Measurements from ENCODE around the gene MRPL48. TPM values are rescaled to one million over a fixed set of nuclear protein-coding genes. Genes with fewer than 3 reads are reported as not detected.
"Not testable (repeated sequence)": the region's sequence is repeated elsewhere in the genome, so short reads cannot be mapped to it uniquely, and the experiment has no call there.

The MRPL48 gene
- total and polyA plus RNA-seq, 12 donors = 25.1 to 44.4 (median 32.7) TPM

DNA sequence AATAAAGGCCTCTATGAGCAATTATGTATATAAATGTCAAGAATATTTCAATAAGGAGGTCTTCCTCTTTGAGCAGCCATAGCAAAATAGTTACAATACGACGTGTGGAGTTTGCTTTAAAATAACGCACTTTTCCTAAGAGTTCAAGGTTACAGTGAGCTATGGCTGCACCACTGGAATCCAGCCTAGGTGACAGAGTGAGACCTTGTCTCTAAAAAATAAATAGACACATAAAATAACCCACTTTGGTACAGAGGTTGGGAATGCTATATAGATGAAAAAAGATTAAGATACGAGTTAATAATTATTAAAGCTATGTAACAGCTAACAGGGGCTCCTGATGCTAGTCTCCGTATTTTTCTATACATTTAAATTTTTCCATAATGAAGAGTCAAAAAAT is 39.4 kb upstream of the MRPL48 start:
- peaks cover 0 to 3% (median 0%) of the 10 kb centered on the region in 9 donors for H3K36me3 ChIP-seq
- TF ChIP-seq, protein P1, sequence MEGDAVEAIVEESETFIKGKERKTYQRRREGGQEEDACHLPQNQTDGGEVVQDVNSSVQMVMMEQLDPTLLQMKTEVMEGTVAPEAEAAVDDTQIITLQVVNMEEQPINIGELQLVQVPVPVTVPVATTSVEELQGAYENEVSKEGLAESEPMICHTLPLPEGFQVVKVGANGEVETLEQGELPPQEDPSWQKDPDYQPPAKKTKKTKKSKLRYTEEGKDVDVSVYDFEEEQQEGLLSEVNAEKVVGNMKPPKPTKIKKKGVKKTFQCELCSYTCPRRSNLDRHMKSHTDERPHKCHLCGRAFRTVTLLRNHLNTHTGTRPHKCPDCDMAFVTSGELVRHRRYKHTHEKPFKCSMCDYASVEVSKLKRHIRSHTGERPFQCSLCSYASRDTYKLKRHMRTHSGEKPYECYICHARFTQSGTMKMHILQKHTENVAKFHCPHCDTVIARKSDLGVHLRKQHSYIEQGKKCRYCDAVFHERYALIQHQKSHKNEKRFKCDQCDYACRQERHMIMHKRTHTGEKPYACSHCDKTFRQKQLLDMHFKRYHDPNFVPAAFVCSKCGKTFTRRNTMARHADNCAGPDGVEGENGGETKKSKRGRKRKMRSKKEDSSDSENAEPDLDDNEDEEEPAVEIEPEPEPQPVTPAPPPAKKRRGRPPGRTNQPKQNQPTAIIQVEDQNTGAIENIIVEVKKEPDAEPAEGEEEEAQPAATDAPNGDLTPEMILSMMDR (IDR thresholded peaks at IDR 0.05) = no peak
- H3K27me3 ChIP-seq = no peaks in the 10 kb centered on the region
- no peak for DNase-seq
- no peak for ATAC-seq
- no peak overlapping the region for H3K4me3 ChIP-seq
- no peaks in the 10 kb centered on the region for H3K9me3 ChIP-seq
- H3K27ac ChIP-seq = no peak overlapping the region
- intact Hi-C loops (cut with DNase I) = no loop called here
- WGBS, 2 donors = 91 to 93% methylated on average over 5 of the region's 5 CpGs
- H3K4me1 ChIP-seq = peaks cover 4 to 33% (median 26%) of the 10 kb centered on the region in 9 donors

- Histone ChIP-seq H3K4me1 (peaks cover 4 to 33% (median 26%) of the 10 kb centered on the region in 9 donors), H3K27me3 (no peaks in the 10 kb centered on the region), H3K36me3 (peaks cover 0 to 3% (median 0%) of the 10 kb centered on the region in 9 donors), H3K9me3 (no peaks in the 10 kb centered on the region), H3K27ac (no peak overlapping the region), H3K4me3 (no peak overlapping the region)
- WGBS, 2 donors = 95 to 96% methylated on average over 7 of the region's 7 CpGs
- ATAC-seq (no peak), DNase-seq (no peak)
- TF ChIP-seq, protein P1 (IDR thresholded peaks at IDR 0.05) = no peak
- intact Hi-C loops (cut with DNase I) = no loop called here
These were observed 38.6 kb upstream of the MRPL48 start for GRCh38 chr11:73749118-73749517.

DNA sequence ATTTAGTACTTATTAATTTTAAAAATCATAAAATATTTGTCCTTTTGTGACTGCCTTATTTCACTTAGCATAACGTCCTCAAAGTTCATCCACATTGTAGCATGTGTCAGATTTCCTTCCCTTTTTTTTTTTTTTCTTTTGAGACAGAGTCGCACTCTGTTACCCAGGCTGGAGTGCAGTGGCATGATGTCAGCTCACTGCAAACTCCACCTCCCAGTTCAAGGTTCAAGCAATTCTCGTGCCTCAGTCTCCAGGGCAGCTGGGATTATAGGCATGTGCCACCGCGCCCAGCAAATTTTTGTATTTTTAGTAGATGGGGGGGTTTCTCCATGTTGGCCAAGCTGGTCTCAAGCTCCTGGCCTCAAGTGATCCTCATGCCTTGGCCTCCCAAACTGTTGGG is 37.4 kb upstream of the MRPL48 start:
- Histone ChIP-seq H3K36me3 (peaks cover 0 to 9% (median 0%) of the 10 kb centered on the region in 9 donors), H3K4me3 (no peak overlapping the region), H3K27ac (no peak overlapping the region), H3K27me3 (no peaks in the 10 kb centered on the region), H3K4me1 (peaks cover 4 to 41% (median 26%) of the 10 kb centered on the region in 9 donors), H3K9me3 (no peaks in the 10 kb centered on the region)
- TF ChIP-seq, protein P1 (IDR thresholded peaks at IDR 0.05) = no peak
- no peak for ATAC-seq
- 68 to 73% methylated on average over 5 of the region's 5 CpGs for WGBS, 2 donors
- intact Hi-C loops (cut with DNase I) = no loop called here
- no peak for DNase-seq

- H3K36me3 ChIP-seq; H3K4me3 ChIP-seq; H3K9me3 ChIP-seq; H3K27me3 ChIP-seq; H3K27ac ChIP-seq; DNase-seq; ATAC-seq; intact Hi-C loops (cut with DNase I): not testable (repeated sequence)
- H3K4me1 ChIP-seq = peaks cover 4 to 41% (median 26%) of the 10 kb centered on the region in 9 donors
- 95 to 98% methylated on average over 4 of the region's 4 CpGs for WGBS, 2 donors
These were observed 36.8 kb upstream of the MRPL48 start for GRCh38 chr11:73750862-73751261.

DNA sequence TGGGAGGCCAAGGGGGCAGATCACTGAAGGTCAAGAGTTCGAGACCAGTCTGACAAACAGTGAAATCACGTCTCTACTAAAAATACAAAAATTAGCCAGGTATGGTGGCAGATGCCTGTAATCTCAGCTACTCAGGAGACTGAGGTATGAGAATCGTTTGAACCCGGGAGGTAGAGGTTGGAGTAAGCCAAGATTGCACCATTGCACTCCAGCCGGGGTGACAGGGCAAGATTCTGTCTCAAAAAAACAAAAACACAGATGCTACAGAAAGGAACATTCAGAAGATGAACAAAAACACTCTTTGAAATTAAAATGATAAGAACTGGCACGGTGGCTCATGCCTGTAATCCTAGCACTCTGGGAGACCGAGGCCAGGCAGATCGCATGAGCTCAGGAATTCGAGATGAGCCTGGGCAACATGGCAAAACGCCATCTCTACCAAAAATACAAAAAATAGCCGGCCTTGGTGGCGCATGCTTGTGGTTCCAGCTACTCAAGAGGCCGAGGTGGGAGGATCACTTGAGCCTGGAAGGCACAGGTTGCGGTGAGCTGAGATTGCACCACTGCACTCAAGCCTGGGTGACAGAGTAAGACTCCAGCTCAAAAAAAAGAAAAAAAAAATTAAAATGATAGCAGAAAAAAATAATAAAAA is 35.3 kb upstream of the MRPL48 start:
- Histone ChIP-seq H3K27me3 (no peaks in the 10 kb centered on the region), H3K9me3 (no peaks in the 10 kb centered on the region), H3K36me3 (peaks cover 0 to 9% (median 0%) of the 10 kb centered on the region in 9 donors), H3K4me1 (peaks cover 4 to 48% (median 33%) of the 10 kb centered on the region in 9 donors), H3K4me3 (no peak overlapping the region), H3K27ac (no peak overlapping the region)
- DNase-seq (no peak), ATAC-seq (peak in 3 of 8 donors; percentile 16 to 33 (median 27))
- 78 to 85% methylated on average over 14 of the region's 14 CpGs for WGBS, 2 donors
- intact Hi-C loops (cut with DNase I) = no loop called here
- TF ChIP-seq, protein P1 (IDR thresholded peaks at IDR 0.05) = no peak
